K562 (cell line): ENCODE measurements around the gene GIGYF2. TPM values are rescaled to one million over a fixed set of nuclear protein-coding genes. Genes with fewer than 3 reads are reported as not detected.

ENCODE experiments used
- ATAC-seq: fragments of 200-7000 bp; cut with Tn5 transposase; 3 replicates; pipeline ENCODE4 v1.9.1; 2020; ENCODE audit warnings: moderate library complexity
- BruUV-seq: library from RNA; stranded (reverse); fragments of 400-500 nt; replicated peaks from 2 replicates; lab custom pipeline; 2021; lab: Mats Ljungman, UMichigan
- CTCF ChIA-PET: fragments of 300-600 bp; formaldehyde crosslinking; extraction: SDS; loops from one replicate; lab custom pipeline; 2021; ENCODE audit warnings: low intra/inter-chr PET ratio; lab: Yijun Ruan, JAX
- POLR2A ChIA-PET: fragments of 300-600, 350-650 bp; sonication (Branson Sonifier 250); formaldehyde crosslinking; extraction: SDS; loops from one replicate; lab custom pipeline; 2021; ENCODE audit warnings: antibody characterized with exemption, inconsistent platforms; lab: Yijun Ruan, JAX
- DNase-seq, 4 experiments: peaks; one replicate each; pipeline versions ENCODE4 v3.0.0 to v3.0.0-alpha.2; 2011 to 2018; ENCODE audit warnings: low spot score in 3 of 4, mixed read lengths in 3 of 4; ENCODE audit errors: extremely low read depth in 1 of 4
- FAIRE-seq: peaks from 2 replicates; lab custom pipeline; 2011; peaks lifted over from hg19 to GRCh38; lab: Jason Lieb, UNC
- H2AFZ ChIP-seq: 2 replicates; pipeline ENCODE4 v1.6.0; 2011; ENCODE audit warnings: low read depth, low read length, control low read depth, inconsistent platforms
- H3K27ac ChIP-seq: fragments of 200-600 bp; 3 replicates; pipeline ENCODE4 v1.8.0; 2011; ENCODE audit warnings: low read depth, mild to moderate bottlenecking, control low read depth, inconsistent platforms, low read length, moderate library complexity, mixed read lengths; ENCODE audit errors: extremely low read depth
- H3K27me3 ChIP-seq, 2 experiments: fragments of 300-600 bp in 1 of 2; 2 replicates in 1 of 2; 3 replicates in 1 of 2; pipeline versions ENCODE4 v1.6.0 to v1.8.0; 2011; ENCODE audit warnings: inconsistent platforms in 2 of 2, low read length in 2 of 2, mild to moderate bottlenecking in 1 of 2, mixed read lengths in 1 of 2, moderate library complexity in 1 of 2; ENCODE audit not compliant: control insufficient read depth in 2 of 2, insufficient read depth in 2 of 2
- H3K36me3 ChIP-seq: fragments of 300-600 bp; 3 replicates; pipeline ENCODE4 v1.8.0; 2011; ENCODE audit warnings: mild to moderate bottlenecking, low read length, inconsistent platforms; ENCODE audit not compliant: control insufficient read depth, insufficient read depth
- H3K4me1 ChIP-seq, 2 experiments: fragments of 200-600 bp in 1 of 2; replicated peaks in 1 of 2; 2 replicates in 1 of 2; 3 replicates in 1 of 2; pipeline versions ENCODE4 v1.5.1 to v1.8.0; 2011; ENCODE audit warnings: inconsistent platforms in 2 of 2, low read length in 2 of 2, mild to moderate bottlenecking in 1 of 2, mixed read lengths in 1 of 2, moderate library complexity in 1 of 2; ENCODE audit not compliant: control insufficient read depth in 2 of 2, insufficient read depth in 2 of 2
- H3K4me2 ChIP-seq: 2 replicates; pipeline ENCODE4 v1.6.1; 2011; ENCODE audit warnings: low read length, control low read depth, inconsistent platforms, mixed read lengths; ENCODE audit not compliant: insufficient read depth
- H3K4me3 ChIP-seq: fragments of 200-600 bp; sonication (generic), shearing (Covaris generic); 2 replicates; pipeline ENCODE4 v1.5.1; 2016; ENCODE audit warnings: control low read depth, inconsistent platforms
- H3K79me2 ChIP-seq: fragments of 200-600 bp; 3 replicates; pipeline ENCODE4 v1.8.0; 2011; ENCODE audit warnings: low read length, inconsistent platforms; ENCODE audit not compliant: control insufficient read depth, insufficient read depth
- H3K9ac ChIP-seq, 2 experiments: 2 replicates each; pipeline versions ENCODE4 v1.6.0 to v1.6.1; 2011; ENCODE audit warnings: low read depth in 2 of 2, low read length in 2 of 2, control low read depth in 1 of 2, inconsistent platforms in 1 of 2, mild to moderate bottlenecking in 1 of 2, mixed read lengths in 1 of 2; ENCODE audit not compliant: insufficient read depth in 1 of 2
- H3K9me1 ChIP-seq: one replicate; pipeline ENCODE4 v1.6.0; 2011; ENCODE audit warnings: inconsistent platforms, mild to moderate bottlenecking, low read length, moderate library complexity; ENCODE audit not compliant: control insufficient read depth, insufficient read depth
- H3K9me3 ChIP-seq: replicated peaks from 2 replicates; pipeline ENCODE4 v1.5.1; 2011; ENCODE audit warnings: low read depth, low read length, inconsistent platforms; ENCODE audit not compliant: control insufficient read depth, insufficient read depth
- H4K20me1 ChIP-seq: replicated peaks from 2 replicates; pipeline ENCODE4 v1.6.1; 2011; ENCODE audit warnings: low read length, inconsistent platforms, mixed read lengths; ENCODE audit not compliant: control insufficient read depth, insufficient read depth
- ETS2 ChIP-seq: IDR thresholded peaks from 2 replicates; pipeline ENCODE4 v1.6.1; 2016; ENCODE audit warnings: borderline replicate concordance, missing genetic modification characterization, mild to moderate bottlenecking, moderate library complexity, missing compliant biosample characterization; ENCODE audit not compliant: poor library complexity, severe bottlenecking
- GABPB1 ChIP-seq: sonication (generic); formaldehyde crosslinking; IDR thresholded peaks from 2 replicates; pipeline ENCODE4 v1.8.0; 2022; ENCODE audit warnings: mild to moderate bottlenecking, missing genetic modification reagents
- HDAC2 ChIP-seq: fragments of 450-650 bp; IDR thresholded peaks from 2 replicates; pipeline ENCODE4 v1.6.1; 2016; ENCODE audit warnings: mild to moderate bottlenecking
- KAT7 ChIP-seq: sonication (generic); formaldehyde crosslinking; IDR thresholded peaks from 2 replicates; pipeline ENCODE4 v1.8.0; 2022; ENCODE audit warnings: missing genetic modification reagents, mild to moderate bottlenecking, borderline replicate concordance
- MAFF ChIP-seq: IDR thresholded peaks from 2 replicates; pipeline ENCODE4 v1.6.1; 2012; ENCODE audit warnings: low read length, improper control_type of control experiment
- STAT6 ChIP-seq: sonication (generic); formaldehyde crosslinking; IDR thresholded peaks from 2 replicates; pipeline ENCODE4 v1.8.1; 2023; ENCODE audit warnings: mild to moderate bottlenecking, missing genetic modification reagents
- TEAD1 ChIP-seq, 2 experiments: fragments of 450-650 bp in 1 of 2; sonication (generic) in 1 of 2; formaldehyde crosslinking; IDR thresholded peaks; 2 replicates each; pipeline versions ENCODE4 v1.4.0 to v1.8.0; 2020 to 2022; ENCODE audit warnings: mild to moderate bottlenecking in 2 of 2, missing genetic modification reagents in 1 of 2
- WGBS: fragments of 100-300 bp; shearing (Covaris generic); methylation state at CpG from one replicate; pipeline ENCODE4 v1.1.6; 2016; ENCODE audit warnings: low coverage, mixed read lengths; ENCODE audit not compliant: insufficient coverage; ENCODE audit errors: missing lambda C conversion rate; 5-methylcytosine and 5-hydroxymethylcytosine counted together
- in situ Hi-C: fragments of 300-500 bp; cut with MboI; formaldehyde crosslinking; loops from 4 replicates; pipeline ENCODE4 v1.15.0; 2018; ENCODE audit warnings: inconsistent platforms, mixed read lengths
- intact Hi-C: fragments of 100-400 bp; cut with micrococcal nuclease; formaldehyde crosslinking; loops from 2 replicates; pipeline ENCODE4 v1.14.2; 2022
- polyA plus RNA-seq, 8 experiments: library from polyadenylated mRNA; depleted of rRNA in 4 of 8; stranded (reverse) in 5 of 8; unstranded in 3 of 8; fragments of >200 nt; fragmentation: Nextera tagmentation in 2 of 8; fragmentation: Illumina TruSeq in 1 of 8; extraction: Ambion mirVana in 2 of 8; extraction: Trizol in 1 of 8; gene quantifications; 2 replicates each; pipeline versions ENCODE4 v1.2.1 to v1.2.3, GENCODE V29; 2011 to 2014; ENCODE audit warnings: inconsistent platforms in 1 of 8, missing spikeins in 1 of 8
- total RNA-seq, 7 experiments: library from RNA; depleted of rRNA in 6 of 7; stranded (reverse); fragments of >200 nt in 6 of 7; fragmentation: Illumina TruSeq in 2 of 7; extraction: Trizol in 2 of 7; gene quantifications; 2 replicates each; pipeline versions ENCODE4 v1.2.1 to v1.2.3, GENCODE V29; 2011 to 2021; ENCODE audit warnings: low replicate concordance in 1 of 7
- TF ChIP-seq, protein P1 (sequence below): fragments of 450-650 bp; conservative IDR thresholded peaks from 2 replicates; pipeline ENCODE4 v1.6.1; 2016; ENCODE audit warnings: missing genetic modification characterization, low read depth, mild to moderate bottlenecking, missing compliant biosample characterization, moderate library complexity

GIGYF2 gene
- total and polyA plus RNA-seq, 9 of the 15 experiments (the other 6 are each of a cell fraction or from before 2014, with no cell fraction given), result 12.7 to 52.7 (median 34.9) TPM

DNA sequence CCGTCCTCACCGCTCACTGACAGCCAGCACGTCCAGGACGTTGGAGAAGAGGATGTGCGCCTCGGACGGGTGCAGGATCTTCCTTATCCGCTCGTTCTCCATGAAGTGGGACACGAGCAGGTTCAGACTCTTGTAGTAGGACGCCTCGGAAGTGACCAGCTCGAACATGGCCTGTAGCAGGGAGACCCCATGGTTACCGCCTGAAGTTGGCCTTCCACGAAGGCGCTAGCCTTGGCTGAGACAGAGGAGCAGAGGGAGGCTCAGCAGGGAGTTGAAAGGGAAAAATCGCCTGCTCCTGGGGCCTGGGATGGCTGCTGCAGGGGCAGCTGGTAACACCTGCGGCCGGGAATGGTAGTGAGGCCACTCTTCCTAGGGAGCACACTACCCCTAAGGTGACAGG is 197.6 kb downstream of the GIGYF2 start:
- no peaks in the 10 kb centered on the region for H3K9me1 ChIP-seq
- H3K4me1 ChIP-seq, result peaks cover 5 to 11% of the 10 kb centered on the region in 2 experiments; a peak in 3 of 5 replicates
- no peaks in the 10 kb centered on the region for H3K9me3 ChIP-seq
- H2AFZ ChIP-seq, result no peak overlapping the region
- H3K9ac ChIP-seq, result no peak overlapping the region; a peak in 1 of 4 replicates
- ATAC-seq (no peak), DNase-seq (no peak), FAIRE-seq (no peak)
- no TSS peak for BruUV-seq
- ChIA-PET CTCF (no interaction called here), POLR2A (no interaction called here)
- no peak overlapping the region for H3K27ac ChIP-seq
- intact Hi-C loops (no loop called here), in situ Hi-C loops (no loop called here)
- H3K79me2 ChIP-seq, result no peaks in the 10 kb centered on the region
- 5% methylated on average over 15 of the region's 19 CpGs for whole genome bisulfite sequencing
- no peak overlapping the region for H3K4me3 ChIP-seq
- H4K20me1 ChIP-seq, result no peaks in the 10 kb centered on the region
- no peaks in the 10 kb centered on the region for H3K36me3 ChIP-seq
- TF ChIP-seq MAFF (no peak), HDAC2 (no peak), TEAD1 (CRISPR knock-in tag; IDR thresholded peaks at IDR 0.05) (no peak), GABPB1 (CRISPR knock-in tag) (no peak), STAT6 (CRISPR knock-in tag) (no peak), KAT7 (CRISPR knock-in tag) (no peak), ETS2 (no peak)
- TF ChIP-seq, protein P1, sequence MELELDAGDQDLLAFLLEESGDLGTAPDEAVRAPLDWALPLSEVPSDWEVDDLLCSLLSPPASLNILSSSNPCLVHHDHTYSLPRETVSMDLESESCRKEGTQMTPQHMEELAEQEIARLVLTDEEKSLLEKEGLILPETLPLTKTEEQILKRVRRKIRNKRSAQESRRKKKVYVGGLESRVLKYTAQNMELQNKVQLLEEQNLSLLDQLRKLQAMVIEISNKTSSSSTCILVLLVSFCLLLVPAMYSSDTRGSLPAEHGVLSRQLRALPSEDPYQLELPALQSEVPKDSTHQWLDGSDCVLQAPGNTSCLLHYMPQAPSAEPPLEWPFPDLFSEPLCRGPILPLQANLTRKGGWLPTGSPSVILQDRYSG, result no peak
- H3K4me2 ChIP-seq, result no peak overlapping the region
- H3K27me3 ChIP-seq, result peaks cover 0 to 44% of the 10 kb centered on the region in 2 experiments; a peak in 3 of 5 replicates
